ENCODE results near the gene DNAJC10. TPM values are rescaled to one million over a fixed set of nuclear protein-coding genes. Genes with fewer than 3 reads are reported as not detected.
"Not testable (repeated sequence)": the region's sequence is repeated elsewhere in the genome, so short reads cannot be mapped to it uniquely, and the experiment has no call there.

Gene DNAJC10
- total RNA-seq, 1 donor from 2014 or later, result 157 TPM

DNA sequence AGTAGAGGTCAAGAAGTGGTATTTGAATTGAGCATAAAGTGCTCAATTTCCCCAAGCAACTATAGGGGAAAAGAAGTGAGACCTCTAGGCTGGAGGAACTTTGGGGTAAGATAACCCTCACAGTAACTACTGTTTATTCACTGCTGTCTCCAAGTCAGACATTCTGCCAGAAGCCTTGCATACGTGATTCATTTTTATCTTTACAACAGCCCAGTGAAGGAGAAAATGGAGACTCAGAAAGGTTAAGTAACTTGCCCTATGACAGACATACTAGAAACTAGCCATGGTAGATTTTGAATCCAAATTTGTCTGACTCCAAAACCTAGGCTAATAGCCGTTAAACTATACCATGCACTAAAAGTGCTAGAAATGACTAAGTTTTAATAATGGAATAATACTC, 28.4 kb downstream of the DNAJC10 start:
- no peak for DNase-seq (ENCODE audit: extremely low spot score, unreplicated experiment)
- TF ChIP-seq, protein P1, sequence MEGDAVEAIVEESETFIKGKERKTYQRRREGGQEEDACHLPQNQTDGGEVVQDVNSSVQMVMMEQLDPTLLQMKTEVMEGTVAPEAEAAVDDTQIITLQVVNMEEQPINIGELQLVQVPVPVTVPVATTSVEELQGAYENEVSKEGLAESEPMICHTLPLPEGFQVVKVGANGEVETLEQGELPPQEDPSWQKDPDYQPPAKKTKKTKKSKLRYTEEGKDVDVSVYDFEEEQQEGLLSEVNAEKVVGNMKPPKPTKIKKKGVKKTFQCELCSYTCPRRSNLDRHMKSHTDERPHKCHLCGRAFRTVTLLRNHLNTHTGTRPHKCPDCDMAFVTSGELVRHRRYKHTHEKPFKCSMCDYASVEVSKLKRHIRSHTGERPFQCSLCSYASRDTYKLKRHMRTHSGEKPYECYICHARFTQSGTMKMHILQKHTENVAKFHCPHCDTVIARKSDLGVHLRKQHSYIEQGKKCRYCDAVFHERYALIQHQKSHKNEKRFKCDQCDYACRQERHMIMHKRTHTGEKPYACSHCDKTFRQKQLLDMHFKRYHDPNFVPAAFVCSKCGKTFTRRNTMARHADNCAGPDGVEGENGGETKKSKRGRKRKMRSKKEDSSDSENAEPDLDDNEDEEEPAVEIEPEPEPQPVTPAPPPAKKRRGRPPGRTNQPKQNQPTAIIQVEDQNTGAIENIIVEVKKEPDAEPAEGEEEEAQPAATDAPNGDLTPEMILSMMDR (IDR thresholded peaks at IDR 0.05), result no peak
- Mint-ChIP-seq H3K27me3 (ENCODE audit: unreplicated experiment) (no peaks in the 10 kb centered on the region), H3K4me1 (ENCODE audit: unreplicated experiment) (no peaks in the 10 kb centered on the region), H3K4me3 (ENCODE audit: unreplicated experiment) (no peak overlapping the region), H3K27ac (ENCODE audit: unreplicated experiment) (no peak overlapping the region), H3K36me3 (ENCODE audit: unreplicated experiment) (peaks cover 54% of the 10 kb centered on the region), H3K9me3 (ENCODE audit: unreplicated experiment) (no peaks in the 10 kb centered on the region)

DNA sequence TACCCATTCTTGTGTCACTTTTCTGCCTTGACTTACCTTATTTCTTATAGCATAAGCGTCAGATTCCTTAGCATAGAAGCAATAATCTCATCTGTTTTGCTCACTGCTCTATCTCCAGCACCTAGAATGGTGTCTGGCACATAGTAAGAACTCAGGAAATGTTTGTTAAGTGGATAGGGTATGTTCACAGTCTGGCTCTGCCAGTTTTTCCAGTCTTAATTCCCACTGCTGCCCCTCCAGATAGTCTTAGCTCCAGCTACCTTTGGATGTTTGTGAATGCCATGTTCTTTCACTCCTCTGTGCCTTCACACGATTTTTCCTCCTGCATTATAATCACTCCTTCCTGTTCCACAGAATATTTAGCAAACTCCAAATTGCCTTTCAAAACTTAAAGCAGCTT, 29.0 kb downstream of the DNAJC10 start:
- no peaks in the 10 kb centered on the region for H3K27me3 Mint-ChIP-seq (ENCODE audit: unreplicated experiment)
- no peak overlapping the region for H3K4me3 Mint-ChIP-seq (ENCODE audit: unreplicated experiment)
- peaks cover 60% of the 10 kb centered on the region for H3K36me3 Mint-ChIP-seq (ENCODE audit: unreplicated experiment)
- H3K27ac Mint-ChIP-seq (ENCODE audit: unreplicated experiment), result no peak overlapping the region
- no peaks in the 10 kb centered on the region for H3K9me3 Mint-ChIP-seq (ENCODE audit: unreplicated experiment)
- DNase-seq (ENCODE audit: extremely low spot score, unreplicated experiment), result no peak
- TF ChIP-seq, protein P1 (IDR thresholded peaks at IDR 0.05), result no peak
- H3K4me1 Mint-ChIP-seq (ENCODE audit: unreplicated experiment), result no peaks in the 10 kb centered on the region

DNA sequence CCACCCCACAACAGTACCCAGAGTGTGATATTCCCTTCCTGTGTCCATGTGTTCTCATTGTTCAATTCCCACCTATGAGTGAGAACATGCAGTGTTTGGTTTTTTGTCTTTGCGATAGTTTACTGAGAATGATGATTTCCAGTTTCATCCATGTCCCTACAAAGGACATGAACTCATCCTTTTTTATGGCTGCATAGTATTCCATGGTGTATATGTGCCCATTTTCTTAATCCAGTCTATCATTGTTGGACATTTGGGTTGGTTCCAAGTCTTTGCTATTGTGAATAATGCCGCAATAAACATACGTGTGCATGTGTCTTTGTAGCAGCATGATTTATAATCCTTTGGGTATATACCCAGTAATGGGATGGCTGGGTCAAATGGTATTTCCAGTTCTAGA, 29.8 kb downstream of the DNAJC10 start:
- H3K4me1 Mint-ChIP-seq (ENCODE audit: unreplicated experiment); H3K27me3 Mint-ChIP-seq (ENCODE audit: unreplicated experiment); DNase-seq (ENCODE audit: extremely low spot score, unreplicated experiment); H3K4me3 Mint-ChIP-seq (ENCODE audit: unreplicated experiment); H3K9me3 Mint-ChIP-seq (ENCODE audit: unreplicated experiment); H3K27ac Mint-ChIP-seq (ENCODE audit: unreplicated experiment): not testable (repeated sequence)
- peaks cover 59% of the 10 kb centered on the region for H3K36me3 Mint-ChIP-seq (ENCODE audit: unreplicated experiment)

DNA sequence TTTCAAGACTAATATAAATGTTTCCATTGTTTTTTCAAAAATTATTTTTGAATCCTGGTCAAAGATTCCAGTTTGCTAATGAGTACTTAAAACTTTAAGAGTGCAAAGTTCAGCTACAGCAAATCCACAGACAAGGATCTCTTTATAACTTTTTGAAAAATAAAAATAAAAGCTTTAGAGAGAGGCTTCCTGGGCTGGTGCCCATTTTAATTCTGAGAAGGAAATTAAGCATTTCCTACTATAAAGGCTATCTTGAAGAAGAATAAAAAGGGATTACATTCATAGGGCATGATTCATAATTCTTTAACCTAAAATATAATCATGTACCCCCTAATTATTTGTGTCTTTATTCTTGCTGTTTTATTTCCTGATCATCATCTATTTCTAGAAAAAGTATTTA, 38.2 kb downstream of the DNAJC10 start:
- TF ChIP-seq, protein P1 (IDR thresholded peaks at IDR 0.05), result no peak
- Mint-ChIP-seq H3K9me3 (ENCODE audit: unreplicated experiment) (no peaks in the 10 kb centered on the region), H3K4me1 (ENCODE audit: unreplicated experiment) (no peaks in the 10 kb centered on the region), H3K36me3 (ENCODE audit: unreplicated experiment) (peaks cover 49% of the 10 kb centered on the region), H3K4me3 (ENCODE audit: unreplicated experiment) (no peak overlapping the region), H3K27me3 (ENCODE audit: unreplicated experiment) (no peaks in the 10 kb centered on the region), H3K27ac (ENCODE audit: unreplicated experiment) (no peak overlapping the region)
- DNase-seq (ENCODE audit: extremely low spot score, unreplicated experiment), result no peak

DNA sequence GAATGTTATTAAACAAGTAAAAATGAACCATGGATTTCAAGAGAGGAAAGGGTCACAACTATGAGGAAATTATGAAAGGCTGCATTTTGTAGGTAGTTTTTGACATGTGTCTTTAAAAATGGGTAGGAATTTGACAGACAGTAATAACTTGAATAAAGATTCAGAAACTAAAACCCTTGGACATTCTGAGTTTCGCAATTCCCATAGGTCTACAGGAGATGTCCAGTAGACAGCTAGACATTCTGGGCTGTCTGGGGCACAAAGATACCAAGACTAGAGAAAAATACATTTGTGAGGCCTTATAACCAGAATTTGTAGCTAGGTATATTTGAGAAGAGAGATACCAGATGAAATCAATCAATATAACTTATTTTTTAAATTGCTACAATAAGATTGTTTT, 42.3 kb downstream of the DNAJC10 start:
- Mint-ChIP-seq H3K27ac (ENCODE audit: unreplicated experiment) (no peak overlapping the region), H3K4me3 (ENCODE audit: unreplicated experiment) (no peak overlapping the region), H3K27me3 (ENCODE audit: unreplicated experiment) (no peaks in the 10 kb centered on the region), H3K4me1 (ENCODE audit: unreplicated experiment) (peaks cover 7% of the 10 kb centered on the region), H3K9me3 (ENCODE audit: unreplicated experiment) (no peaks in the 10 kb centered on the region), H3K36me3 (ENCODE audit: unreplicated experiment) (peaks cover 39% of the 10 kb centered on the region)
- TF ChIP-seq, protein P1 (IDR thresholded peaks at IDR 0.05), result no peak
- no peak for DNase-seq (ENCODE audit: extremely low spot score, unreplicated experiment)

DNA sequence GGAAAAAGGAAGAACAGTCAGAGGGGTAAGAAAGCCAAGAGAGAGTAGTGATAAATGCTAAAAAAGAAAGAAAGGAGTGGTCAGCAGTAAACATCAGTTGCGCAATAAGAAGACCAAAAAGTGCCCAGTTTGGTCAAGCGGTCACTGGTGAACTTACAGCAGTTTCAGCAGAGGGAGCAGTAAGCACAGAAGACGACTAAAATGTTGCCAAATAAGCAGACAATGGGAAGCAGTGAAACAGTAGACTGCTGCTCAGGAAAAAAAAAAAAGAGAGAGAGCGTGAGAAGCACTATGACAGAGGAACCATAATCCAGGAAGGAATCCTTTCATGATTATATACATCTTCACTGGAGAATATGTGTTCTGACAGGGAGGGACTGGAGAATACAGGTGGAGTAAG, 45.8 kb downstream of the DNAJC10 start:
- Mint-ChIP-seq H3K9me3 (ENCODE audit: unreplicated experiment) (no peaks in the 10 kb centered on the region), H3K36me3 (ENCODE audit: unreplicated experiment) (peaks cover 37% of the 10 kb centered on the region), H3K27ac (ENCODE audit: unreplicated experiment) (peak overlapping the region; percentile 73), H3K4me1 (ENCODE audit: unreplicated experiment) (peaks cover 7% of the 10 kb centered on the region), H3K27me3 (ENCODE audit: unreplicated experiment) (no peaks in the 10 kb centered on the region), H3K4me3 (ENCODE audit: unreplicated experiment) (no peak overlapping the region)
- DNase-seq (ENCODE audit: extremely low spot score, unreplicated experiment), result no peak
- TF ChIP-seq, protein P1 (IDR thresholded peaks at IDR 0.05), result peak; percentile 35

Data from osteocyte (in vitro differentiated cells).